Keratinocyte (primary cell): ENCODE results near the gene DLX3.

Experiments
- CTCF ChIP-seq, 3 experiments: IDR thresholded peaks in 1 of 3; conservative IDR thresholded peaks in 1 of 3; optimal IDR thresholded peaks in 1 of 3; 2 replicates in 2 of 3; 3 replicates in 1 of 3; pipeline versions ENCODE3 to v1.5.1; 2011; ENCODE audit warnings: low read length in 3 of 3, mild to moderate bottlenecking in 3 of 3, moderate library complexity in 2 of 3, control low read depth in 1 of 3, inconsistent platforms in 1 of 3; ENCODE audit not compliant: insufficient read depth in 2 of 3; ENCODE audit errors: extremely low read depth in 1 of 3
- EZH2 ChIP-seq: IDR thresholded peaks from one replicate; pipeline ENCODE4 v1.6.1; 2012; ENCODE audit warnings: inconsistent platforms, mild to moderate bottlenecking, low read length, moderate library complexity

GRCh38 chr17:49946208-49946607, 48.8 kb downstream of the DLX3 start:
- TF ChIP-seq CTCF (optimal IDR thresholded peaks at IDR 0.05 in 1 of 3, IDR thresholded peaks at IDR 0.05 in 1 of 3, conservative IDR thresholded peaks at IDR 0.05 in 1 of 3; ENCODE audit: extremely low read depth in 1 of 3, insufficient read depth in 2 of 3, low read length in 3 of 3) (no peak), EZH2 (no peak)
